GM12878 (cell line): ENCODE results near the gene LRRC53. TPM values are rescaled to one million over a fixed set of nuclear protein-coding genes. Genes with fewer than 3 reads are reported as not detected.

Source experiments
- ATAC-seq: fragments of 200-7000 bp; cut with Tn5 transposase; 3 replicates; pipeline ENCODE4 v1.9.1; 2020; ENCODE audit warnings: mild to moderate bottlenecking, moderate library complexity
- BruUV-seq: library from RNA; stranded (reverse); fragments of 400-500 nt; replicated peaks from 2 replicates; lab custom pipeline; 2021; lab: Mats Ljungman, UMichigan
- CTCF ChIA-PET: fragments of 300-600 bp; sonication (Branson Sonifier 250); formaldehyde crosslinking; extraction: SDS; loops from one replicate; lab custom pipeline; 2021; ENCODE audit warnings: inconsistent platforms; lab: Yijun Ruan, JAX
- POLR2A ChIA-PET: fragments of 350-600 bp; formaldehyde crosslinking; extraction: SDS; loops from one replicate; lab custom pipeline; 2021; ENCODE audit warnings: inconsistent platforms; lab: Charles Lee
- RAD21 ChIA-PET: fragments of 300-600 bp; sonication (Branson Sonifier 250); formaldehyde crosslinking; loops from one replicate; lab custom pipeline; 2023; ENCODE audit warnings: antibody characterized with exemption; ENCODE audit not compliant: unreplicated experiment; lab: Charles Lee
- SMC1A ChIA-PET: fragments of 300-600 bp; sonication (Branson Sonifier 250); formaldehyde crosslinking; loops from one replicate; lab custom pipeline; 2023; ENCODE audit not compliant: unreplicated experiment, uncharacterized antibody; lab: Charles Lee
- DNase-seq: peaks from one replicate; pipeline ENCODE4 v3.0.0-alpha.2; 2011; ENCODE audit warnings: low read depth, low spot score
- FAIRE-seq: peaks from 3 replicates; lab custom pipeline; 2011; peaks lifted over from hg19 to GRCh38; lab: Jason Lieb, UNC
- H2AFZ ChIP-seq: 2 replicates; pipeline ENCODE4 v1.6.0; 2011; ENCODE audit warnings: low read depth, low read length, control low read depth; ENCODE audit not compliant: control insufficient read depth
- H3K27ac ChIP-seq: 2 replicates; pipeline ENCODE4 v1.5.1; 2011; ENCODE audit warnings: control low read depth; ENCODE audit not compliant: control insufficient read depth, insufficient read depth
- H3K27me3 ChIP-seq, 2 experiments: replicated peaks in 1 of 2; 2 replicates each; pipeline versions ENCODE4 v1.6.0 to v1.6.1; 2011; ENCODE audit warnings: low read length in 1 of 2; ENCODE audit not compliant: control insufficient read depth in 2 of 2, insufficient read depth in 2 of 2
- H3K36me3 ChIP-seq, 2 experiments: 2 replicates each; pipeline ENCODE4 v1.5.1; 2011; ENCODE audit warnings: low read length in 1 of 2; ENCODE audit not compliant: control insufficient read depth in 2 of 2, insufficient read depth in 2 of 2
- H3K4me1 ChIP-seq: 2 replicates; pipeline ENCODE4 v1.6.1; 2011; ENCODE audit warnings: mild to moderate bottlenecking, low read length, moderate library complexity, mixed read lengths; ENCODE audit not compliant: control insufficient read depth, insufficient read depth
- H3K4me2 ChIP-seq: 2 replicates; pipeline ENCODE4 v1.6.0; 2011; ENCODE audit warnings: control low read depth; ENCODE audit not compliant: control insufficient read depth, insufficient read depth
- H3K4me3 ChIP-seq: fragments of 200-600 bp; sonication (generic); 2 replicates; pipeline ENCODE4 v1.5.1; 2016
- H3K79me2 ChIP-seq: 2 replicates; pipeline ENCODE4 v1.6.0; 2011; ENCODE audit warnings: low read length; ENCODE audit not compliant: control insufficient read depth, insufficient read depth
- H3K9ac ChIP-seq: 2 replicates; pipeline ENCODE4 v1.8.0; 2011; ENCODE audit warnings: low read length, control low read depth, mixed read lengths; ENCODE audit not compliant: control insufficient read depth, insufficient read depth
- H3K9me3 ChIP-seq: replicated peaks from 3 replicates; pipeline ENCODE4 v1.5.1; 2011; ENCODE audit warnings: mild to moderate bottlenecking, low read length; ENCODE audit not compliant: control insufficient read depth, insufficient read depth
- H4K20me1 ChIP-seq: 2 replicates; pipeline ENCODE4 v1.6.0; 2011; ENCODE audit not compliant: control insufficient read depth, insufficient read depth
- BMI1 ChIP-seq: fragments of 450-650 bp; IDR thresholded peaks from 2 replicates; pipeline ENCODE4 v1.6.1; 2016; ENCODE audit warnings: mild to moderate bottlenecking, moderate library complexity, borderline replicate concordance
- NFXL1 ChIP-seq: fragments of 450-650 bp; IDR thresholded peaks from 2 replicates; pipeline ENCODE4 v1.6.1; 2017; ENCODE audit warnings: antibody characterized with exemption, mild to moderate bottlenecking, borderline replicate concordance
- NR2C1 ChIP-seq: fragments of 450-650 bp; IDR thresholded peaks from 2 replicates; pipeline ENCODE4 v1.6.1; 2017; ENCODE audit warnings: antibody characterized with exemption, mild to moderate bottlenecking, moderate library complexity
- POLR2AphosphoS5 ChIP-seq: IDR thresholded peaks from 2 replicates; pipeline ENCODE4 v1.6.1; 2011; ENCODE audit warnings: mild to moderate bottlenecking, low read length, inconsistent platforms
- SP1 ChIP-seq: IDR thresholded peaks from one replicate; pipeline ENCODE4 v1.6.1; 2011; ENCODE audit warnings: low read depth, low read length
- SUPT20H ChIP-seq: IDR thresholded peaks from 2 replicates; pipeline ENCODE4 v1.6.1; 2011; ENCODE audit warnings: low read depth, mild to moderate bottlenecking, low read length, moderate library complexity, borderline replicate concordance; ENCODE audit not compliant: control insufficient read depth
- WGBS: methylation state at CpG from one replicate; pipeline ENCODE4 v1.1.6; 2016; ENCODE audit warnings: low lambda C conversion rate; ENCODE audit not compliant: insufficient replicate concordance, insufficient coverage; ENCODE audit errors: missing lambda C conversion rate; 5-methylcytosine and 5-hydroxymethylcytosine counted together
- in situ Hi-C: fragments of 300-500 bp; cut with MboI; formaldehyde crosslinking; loops from 9 replicates; pipeline ENCODE4 v1.14.3; 2018; ENCODE audit warnings: mixed read lengths
- intact Hi-C: fragments of 100-400 bp; cut with micrococcal nuclease; formaldehyde crosslinking; loops from one replicate; pipeline ENCODE4 v1.14.2; 2022; ENCODE audit not compliant: unreplicated experiment
- polyA plus RNA-seq, 11 experiments: library from polyadenylated mRNA; depleted of rRNA in 4 of 11; unstranded in 6 of 11; stranded (reverse) in 5 of 11; fragments of >200 nt; fragmentation: Nextera tagmentation in 4 of 11; fragmentation: Illumina TruSeq in 1 of 11; extraction: Ambion mirVana in 4 of 11; extraction: Trizol in 1 of 11; gene quantifications; 1 replicate in 1 of 11; 2 replicates in 10 of 11; pipeline versions ENCODE4 v1.2.1 to v1.2.3, GENCODE V29; 2011 to 2016; ENCODE audit warnings: inconsistent platforms in 2 of 11, missing spikeins in 2 of 11, low read depth in 1 of 11
- total RNA-seq, 4 experiments: library from RNA; depleted of rRNA in 3 of 4; stranded (reverse); fragments of >200 nt in 3 of 4; fragmentation: Illumina TruSeq in 1 of 4; extraction: Trizol in 1 of 4; gene quantifications; 2 replicates each; pipeline versions ENCODE4 v1.2.1 to v1.2.3, GENCODE V29; 2013 to 2021
- TF ChIP-seq, protein P1 (sequence below): fragments of 450-650 bp; IDR thresholded peaks from 2 replicates; pipeline ENCODE4 v1.6.1; 2017; ENCODE audit warnings: mild to moderate bottlenecking
- TF ChIP-seq, protein P2 (sequence below): fragments of 450-650 bp; formaldehyde crosslinking; IDR thresholded peaks from 2 replicates; pipeline ENCODE4 v1.5.0; 2022; ENCODE audit warnings: mild to moderate bottlenecking, missing genetic modification characterization
- TF ChIP-seq, protein P3 (sequence below): IDR thresholded peaks from 2 replicates; pipeline ENCODE4 v1.6.1; 2011; ENCODE audit warnings: low read depth, low read length, improper control_type of control experiment, borderline replicate concordance
- TF ChIP-seq, protein P4 (sequence below): IDR thresholded peaks from 2 replicates; pipeline ENCODE4 v1.6.1; 2012; ENCODE audit warnings: improper control_type of control experiment, low read depth, low read length; ENCODE audit not compliant: insufficient replicate concordance

Gene LRRC53
- total and polyA plus RNA-seq, 10 of the 15 experiments (the other 5 are each of a cell fraction or from before 2014, with no cell fraction given), result not detected

DNA sequence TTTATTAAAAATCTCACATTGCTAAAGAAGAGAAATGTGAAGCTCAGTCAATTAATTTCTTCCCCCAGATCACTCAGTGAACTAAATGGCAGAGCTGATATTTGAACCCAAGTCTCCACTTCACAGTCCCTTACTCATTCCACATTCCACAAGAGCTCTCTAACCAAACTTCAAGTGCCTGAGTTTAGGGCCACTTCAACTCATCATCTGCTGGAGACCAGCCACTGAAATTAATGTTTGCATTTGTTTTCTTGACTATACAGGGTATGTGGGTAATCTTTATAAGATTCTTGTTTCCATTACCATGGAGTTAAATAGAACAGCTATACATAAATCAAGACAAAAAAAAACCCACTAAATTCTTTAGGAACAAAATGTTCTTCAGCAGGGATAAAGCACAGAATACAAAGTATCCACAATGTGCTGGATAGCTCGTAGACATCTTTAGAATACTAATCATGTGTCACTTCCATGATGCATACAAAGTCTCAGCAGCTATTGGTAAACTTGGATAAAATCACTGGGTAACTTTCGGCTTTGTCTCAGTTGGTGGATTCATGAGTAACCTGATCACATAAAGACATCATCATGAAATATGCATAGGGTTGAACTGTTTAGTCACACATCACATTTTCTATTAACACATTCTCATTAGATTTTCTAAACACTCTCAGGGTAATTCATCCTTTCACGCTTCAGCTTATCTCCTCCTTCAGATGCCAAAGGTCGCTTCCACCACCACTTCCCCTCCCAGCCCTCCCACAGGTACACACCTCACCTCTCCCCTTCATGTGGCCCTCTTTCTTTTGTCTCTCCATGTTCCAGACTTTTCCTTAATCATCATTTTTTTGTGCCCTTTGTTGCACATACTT is 89.8 kb downstream of the LRRC53 start:
- H3K4me1 ChIP-seq, result no peaks in the 10 kb centered on the region
- H3K4me2 ChIP-seq, result no peak overlapping the region
- no peaks in the 10 kb centered on the region for H4K20me1 ChIP-seq
- H3K79me2 ChIP-seq, result no peaks in the 10 kb centered on the region
- no TSS peak for BruUV-seq
- WGBS, result 18% methylated on average over 4 of the region's 4 CpGs
- FAIRE-seq (no peak), ATAC-seq (no peak), DNase-seq (no peak)
- ChIA-PET RAD21 (interaction anchor here (0.5 kb wide), 1 partner anchor 470 kb away, joined by 3 read pairs; no protein-coding TSS in a partner anchor), SMC1A (interaction anchor here (0.7 to 1.3 kb wide), 2 partner anchors 7 to 19 kb away, joined by 3 read pairs; no protein-coding TSS in a partner anchor), POLR2A (interaction anchor here (0.6 kb wide), 1 partner anchor 26 kb away, joined by 3 read pairs; no protein-coding TSS in a partner anchor), CTCF (no interaction called here)
- no peaks in the 10 kb centered on the region for H3K27me3 ChIP-seq
- no peaks in the 10 kb centered on the region for H3K36me3 ChIP-seq
- no peak overlapping the region for H3K27ac ChIP-seq
- H3K9ac ChIP-seq, result no peak overlapping the region
- no peak overlapping the region for H3K4me3 ChIP-seq
- no peak overlapping the region for H2AFZ ChIP-seq
- in situ Hi-C loops, result no loop called here
- no peaks in the 10 kb centered on the region for H3K9me3 ChIP-seq
- intact Hi-C loops, result no loop called here
- TF ChIP-seq, protein P1, sequence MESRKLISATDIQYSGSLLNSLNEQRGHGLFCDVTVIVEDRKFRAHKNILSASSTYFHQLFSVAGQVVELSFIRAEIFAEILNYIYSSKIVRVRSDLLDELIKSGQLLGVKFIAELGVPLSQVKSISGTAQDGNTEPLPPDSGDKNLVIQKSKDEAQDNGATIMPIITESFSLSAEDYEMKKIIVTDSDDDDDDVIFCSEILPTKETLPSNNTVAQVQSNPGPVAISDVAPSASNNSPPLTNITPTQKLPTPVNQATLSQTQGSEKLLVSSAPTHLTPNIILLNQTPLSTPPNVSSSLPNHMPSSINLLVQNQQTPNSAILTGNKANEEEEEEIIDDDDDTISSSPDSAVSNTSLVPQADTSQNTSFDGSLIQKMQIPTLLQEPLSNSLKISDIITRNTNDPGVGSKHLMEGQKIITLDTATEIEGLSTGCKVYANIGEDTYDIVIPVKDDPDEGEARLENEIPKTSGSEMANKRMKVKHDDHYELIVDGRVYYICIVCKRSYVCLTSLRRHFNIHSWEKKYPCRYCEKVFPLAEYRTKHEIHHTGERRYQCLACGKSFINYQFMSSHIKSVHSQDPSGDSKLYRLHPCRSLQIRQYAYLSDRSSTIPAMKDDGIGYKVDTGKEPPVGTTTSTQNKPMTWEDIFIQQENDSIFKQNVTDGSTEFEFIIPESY, result no peak
- TF ChIP-seq, protein P2, sequence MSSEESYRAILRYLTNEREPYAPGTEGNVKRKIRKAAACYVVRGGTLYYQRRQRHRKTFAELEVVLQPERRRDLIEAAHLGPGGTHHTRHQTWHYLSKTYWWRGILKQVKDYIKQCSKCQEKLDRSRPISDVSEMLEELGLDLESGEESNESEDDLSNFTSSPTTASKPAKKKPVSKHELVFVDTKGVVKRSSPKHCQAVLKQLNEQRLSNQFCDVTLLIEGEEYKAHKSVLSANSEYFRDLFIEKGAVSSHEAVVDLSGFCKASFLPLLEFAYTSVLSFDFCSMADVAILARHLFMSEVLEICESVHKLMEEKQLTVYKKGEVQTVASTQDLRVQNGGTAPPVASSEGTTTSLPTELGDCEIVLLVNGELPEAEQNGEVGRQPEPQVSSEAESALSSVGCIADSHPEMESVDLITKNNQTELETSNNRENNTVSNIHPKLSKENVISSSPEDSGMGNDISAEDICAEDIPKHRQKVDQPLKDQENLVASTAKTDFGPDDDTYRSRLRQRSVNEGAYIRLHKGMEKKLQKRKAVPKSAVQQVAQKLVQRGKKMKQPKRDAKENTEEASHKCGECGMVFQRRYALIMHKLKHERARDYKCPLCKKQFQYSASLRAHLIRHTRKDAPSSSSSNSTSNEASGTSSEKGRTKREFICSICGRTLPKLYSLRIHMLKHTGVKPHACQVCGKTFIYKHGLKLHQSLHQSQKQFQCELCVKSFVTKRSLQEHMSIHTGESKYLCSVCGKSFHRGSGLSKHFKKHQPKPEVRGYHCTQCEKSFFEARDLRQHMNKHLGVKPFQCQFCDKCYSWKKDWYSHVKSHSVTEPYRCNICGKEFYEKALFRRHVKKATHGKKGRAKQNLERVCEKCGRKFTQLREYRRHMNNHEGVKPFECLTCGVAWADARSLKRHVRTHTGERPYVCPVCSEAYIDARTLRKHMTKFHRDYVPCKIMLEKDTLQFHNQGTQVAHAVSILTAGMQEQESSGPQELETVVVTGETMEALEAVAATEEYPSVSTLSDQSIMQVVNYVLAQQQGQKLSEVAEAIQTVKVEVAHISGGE, result no peak
- TF ChIP-seq, protein P3, sequence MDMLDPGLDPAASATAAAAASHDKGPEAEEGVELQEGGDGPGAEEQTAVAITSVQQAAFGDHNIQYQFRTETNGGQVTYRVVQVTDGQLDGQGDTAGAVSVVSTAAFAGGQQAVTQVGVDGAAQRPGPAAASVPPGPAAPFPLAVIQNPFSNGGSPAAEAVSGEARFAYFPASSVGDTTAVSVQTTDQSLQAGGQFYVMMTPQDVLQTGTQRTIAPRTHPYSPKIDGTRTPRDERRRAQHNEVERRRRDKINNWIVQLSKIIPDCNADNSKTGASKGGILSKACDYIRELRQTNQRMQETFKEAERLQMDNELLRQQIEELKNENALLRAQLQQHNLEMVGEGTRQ, result no peak
- no peak for TF ChIP-seq NR2C1
- TF ChIP-seq NFXL1, result no peak
- TF ChIP-seq POLR2AphosphoS5, result no peak
- TF ChIP-seq BMI1, result no peak
- TF ChIP-seq SUPT20H, result no peak
- TF ChIP-seq, protein P4, sequence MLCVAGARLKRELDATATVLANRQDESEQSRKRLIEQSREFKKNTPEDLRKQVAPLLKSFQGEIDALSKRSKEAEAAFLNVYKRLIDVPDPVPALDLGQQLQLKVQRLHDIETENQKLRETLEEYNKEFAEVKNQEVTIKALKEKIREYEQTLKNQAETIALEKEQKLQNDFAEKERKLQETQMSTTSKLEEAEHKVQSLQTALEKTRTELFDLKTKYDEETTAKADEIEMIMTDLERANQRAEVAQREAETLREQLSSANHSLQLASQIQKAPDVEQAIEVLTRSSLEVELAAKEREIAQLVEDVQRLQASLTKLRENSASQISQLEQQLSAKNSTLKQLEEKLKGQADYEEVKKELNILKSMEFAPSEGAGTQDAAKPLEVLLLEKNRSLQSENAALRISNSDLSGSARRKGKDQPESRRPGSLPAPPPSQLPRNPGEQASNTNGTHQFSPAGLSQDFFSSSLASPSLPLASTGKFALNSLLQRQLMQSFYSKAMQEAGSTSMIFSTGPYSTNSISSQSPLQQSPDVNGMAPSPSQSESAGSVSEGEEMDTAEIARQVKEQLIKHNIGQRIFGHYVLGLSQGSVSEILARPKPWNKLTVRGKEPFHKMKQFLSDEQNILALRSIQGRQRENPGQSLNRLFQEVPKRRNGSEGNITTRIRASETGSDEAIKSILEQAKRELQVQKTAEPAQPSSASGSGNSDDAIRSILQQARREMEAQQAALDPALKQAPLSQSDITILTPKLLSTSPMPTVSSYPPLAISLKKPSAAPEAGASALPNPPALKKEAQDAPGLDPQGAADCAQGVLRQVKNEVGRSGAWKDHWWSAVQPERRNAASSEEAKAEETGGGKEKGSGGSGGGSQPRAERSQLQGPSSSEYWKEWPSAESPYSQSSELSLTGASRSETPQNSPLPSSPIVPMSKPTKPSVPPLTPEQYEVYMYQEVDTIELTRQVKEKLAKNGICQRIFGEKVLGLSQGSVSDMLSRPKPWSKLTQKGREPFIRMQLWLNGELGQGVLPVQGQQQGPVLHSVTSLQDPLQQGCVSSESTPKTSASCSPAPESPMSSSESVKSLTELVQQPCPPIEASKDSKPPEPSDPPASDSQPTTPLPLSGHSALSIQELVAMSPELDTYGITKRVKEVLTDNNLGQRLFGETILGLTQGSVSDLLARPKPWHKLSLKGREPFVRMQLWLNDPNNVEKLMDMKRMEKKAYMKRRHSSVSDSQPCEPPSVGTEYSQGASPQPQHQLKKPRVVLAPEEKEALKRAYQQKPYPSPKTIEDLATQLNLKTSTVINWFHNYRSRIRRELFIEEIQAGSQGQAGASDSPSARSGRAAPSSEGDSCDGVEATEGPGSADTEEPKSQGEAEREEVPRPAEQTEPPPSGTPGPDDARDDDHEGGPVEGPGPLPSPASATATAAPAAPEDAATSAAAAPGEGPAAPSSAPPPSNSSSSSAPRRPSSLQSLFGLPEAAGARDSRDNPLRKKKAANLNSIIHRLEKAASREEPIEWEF, result no peak
- TF ChIP-seq SP1, result no peak
